GM18508 (cell line): ENCODE results near the gene HNF1B.
"Not testable (repeated sequence)": the region's sequence is repeated elsewhere in the genome, so short reads cannot be mapped to it uniquely, and the experiment has no call there.

Source experiments
- ATAC-seq: cut with Tn5 transposase; IDR thresholded peaks from one replicate; pipeline ENCODE4 v1.9.1; 2021; ENCODE audit warnings: moderate number of reproducible peaks; ENCODE audit not compliant: insufficient read depth, unreplicated experiment

Gene HNF1B, protein sequence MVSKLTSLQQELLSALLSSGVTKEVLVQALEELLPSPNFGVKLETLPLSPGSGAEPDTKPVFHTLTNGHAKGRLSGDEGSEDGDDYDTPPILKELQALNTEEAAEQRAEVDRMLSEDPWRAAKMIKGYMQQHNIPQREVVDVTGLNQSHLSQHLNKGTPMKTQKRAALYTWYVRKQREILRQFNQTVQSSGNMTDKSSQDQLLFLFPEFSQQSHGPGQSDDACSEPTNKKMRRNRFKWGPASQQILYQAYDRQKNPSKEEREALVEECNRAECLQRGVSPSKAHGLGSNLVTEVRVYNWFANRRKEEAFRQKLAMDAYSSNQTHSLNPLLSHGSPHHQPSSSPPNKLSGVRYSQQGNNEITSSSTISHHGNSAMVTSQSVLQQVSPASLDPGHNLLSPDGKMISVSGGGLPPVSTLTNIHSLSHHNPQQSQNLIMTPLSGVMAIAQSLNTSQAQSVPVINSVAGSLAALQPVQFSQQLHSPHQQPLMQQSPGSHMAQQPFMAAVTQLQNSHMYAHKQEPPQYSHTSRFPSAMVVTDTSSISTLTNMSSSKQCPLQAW

DNA sequence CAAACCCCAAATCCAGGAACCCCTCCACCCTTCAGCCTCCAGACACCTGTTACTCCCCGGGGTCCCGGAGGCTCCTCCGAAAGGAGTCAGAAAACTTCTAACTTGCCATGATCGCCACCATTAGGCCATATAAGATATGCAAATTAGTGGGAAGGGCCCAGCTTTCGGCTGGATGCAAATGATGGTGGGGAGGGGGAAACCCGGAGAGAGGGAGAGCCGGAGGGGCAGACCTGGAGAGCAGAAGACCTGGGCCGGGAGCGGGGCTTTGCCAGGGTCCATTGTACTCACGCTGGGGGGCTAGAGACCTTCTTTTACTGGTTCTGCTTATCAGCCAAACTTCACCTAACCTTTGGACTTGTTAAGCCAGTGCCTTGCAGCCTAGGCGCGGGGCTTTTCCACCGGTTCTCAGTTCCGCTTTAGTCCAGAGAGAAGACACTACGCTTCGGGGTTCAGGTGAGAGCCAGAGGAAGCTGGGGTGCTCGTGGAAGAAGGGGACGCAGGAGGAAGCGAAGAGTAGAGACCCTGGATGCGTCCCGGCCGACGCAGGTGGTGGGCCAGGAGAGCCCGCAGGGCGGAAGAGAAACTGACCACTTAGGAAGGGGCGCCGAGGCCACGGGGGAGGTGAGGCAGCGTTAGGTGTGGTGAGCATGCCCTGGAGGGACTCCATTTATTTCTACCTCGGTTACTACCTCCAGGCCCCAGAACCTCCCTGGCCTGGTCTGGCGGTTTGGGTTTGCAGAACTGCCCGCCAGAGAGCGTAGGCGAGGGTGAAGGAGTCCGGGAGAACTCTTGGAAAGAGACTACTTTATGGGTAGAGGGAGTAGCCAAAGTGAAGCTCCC lies at the start of gene HNF1B:
Gene HNF1B, minus strand, starts transcription at position 99 of the 840 bp plus-strand sequence. CDS start 175 bp downstream, outside the sequence.
- ATAC-seq = no peak

DNA sequence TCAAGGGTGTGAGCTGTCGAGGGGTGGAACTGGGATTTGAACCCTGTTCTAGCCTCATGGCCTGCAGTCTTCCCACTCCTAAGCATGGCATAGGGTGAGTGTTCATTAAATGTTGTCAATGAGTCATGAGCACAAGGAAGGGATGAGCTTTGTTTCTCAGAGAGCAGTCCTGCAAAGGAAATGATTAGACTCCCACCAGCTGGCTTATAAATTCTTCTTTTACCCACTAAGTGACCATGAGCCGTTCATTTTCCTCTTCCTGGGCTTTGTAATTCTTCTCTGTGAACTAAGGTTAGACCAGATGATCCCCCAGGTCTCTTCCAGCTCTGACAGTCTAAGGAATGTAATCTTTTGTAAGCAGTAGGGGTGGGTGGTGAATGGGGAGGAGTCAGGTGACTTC lies 47.9 kb upstream of the HNF1B start:
- no peak for ATAC-seq

DNA sequence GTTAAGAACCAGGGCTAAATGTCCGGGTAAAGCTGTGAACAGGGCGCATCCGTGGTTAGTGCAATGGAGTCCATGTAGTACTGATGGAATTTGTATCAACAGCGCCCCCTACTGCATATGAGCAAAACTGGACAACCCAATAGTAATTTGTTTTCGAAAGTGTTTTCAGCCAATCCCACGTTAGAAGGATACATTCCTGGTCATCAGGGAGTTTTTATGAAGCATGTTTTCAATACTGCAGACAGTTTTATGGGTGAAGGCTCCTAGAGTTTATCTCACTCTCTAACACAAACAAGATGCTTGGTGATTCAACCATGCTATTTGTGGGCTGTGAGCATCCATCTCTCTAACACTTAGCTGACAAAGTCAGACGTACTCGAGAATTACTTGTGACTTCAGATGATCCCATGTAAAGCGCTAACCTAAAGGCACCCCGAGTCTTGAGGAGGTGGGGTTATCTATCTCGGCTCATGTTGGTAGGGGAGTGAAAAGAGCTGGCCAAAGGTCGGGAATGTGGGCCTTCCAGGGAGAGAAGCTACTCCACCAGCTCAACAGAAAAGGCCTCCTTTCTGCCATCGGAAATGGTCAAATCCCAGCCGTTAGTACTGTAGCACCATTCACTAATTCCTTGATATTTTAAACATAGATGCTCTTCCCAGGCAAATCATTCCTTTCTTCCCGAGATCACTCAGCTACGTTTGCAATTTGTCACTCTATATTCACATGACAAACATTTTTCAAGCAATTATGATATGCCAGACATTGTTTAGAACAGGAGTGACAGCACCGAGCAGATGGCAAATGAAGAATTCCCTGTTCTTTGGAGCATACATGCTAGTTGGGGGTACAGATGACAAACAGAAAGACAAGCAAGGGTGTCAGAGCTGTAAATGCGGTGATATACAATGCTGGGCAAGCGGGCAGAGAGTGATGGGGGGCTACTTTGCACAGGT lies 46.9 kb upstream of the HNF1B start:
- ATAC-seq = no peak

DNA sequence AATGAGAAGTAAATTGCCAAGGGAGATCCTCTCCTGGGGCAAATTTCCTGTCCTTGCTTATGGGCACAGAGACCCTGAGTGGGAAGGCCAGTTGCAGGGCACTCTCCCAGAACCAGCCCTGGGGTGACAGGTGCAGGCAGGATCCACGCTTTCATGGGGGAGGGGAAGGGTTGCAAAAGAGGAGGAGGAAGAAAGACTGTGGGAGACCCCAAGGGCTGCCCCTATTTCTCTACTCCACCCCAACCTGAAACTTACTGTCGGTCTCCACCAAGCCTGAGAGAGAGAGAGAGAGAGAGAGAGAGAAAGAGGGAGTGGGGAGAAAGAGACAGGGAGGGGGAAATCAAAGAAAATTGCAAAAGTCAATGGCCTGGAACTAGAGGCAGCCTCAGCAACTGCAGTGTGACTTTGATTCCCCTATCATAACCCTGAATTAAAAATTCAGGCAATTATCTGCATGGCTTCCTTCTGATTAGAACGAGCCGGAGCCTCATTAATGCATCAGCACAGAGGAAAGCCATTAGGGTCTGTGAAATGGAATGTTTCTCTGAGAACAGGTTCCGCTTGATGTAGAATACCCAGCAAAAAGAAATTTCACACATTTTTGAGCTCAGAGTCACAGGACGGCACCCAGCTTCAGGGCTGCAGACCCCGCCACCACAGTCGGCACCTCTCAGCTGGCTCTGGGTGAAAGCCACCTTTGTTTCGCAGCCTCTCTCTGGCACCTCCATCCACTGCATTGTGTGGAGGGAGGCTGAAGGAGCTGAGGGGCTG lies 45.1 kb upstream of the HNF1B start:
- no peak for ATAC-seq

DNA sequence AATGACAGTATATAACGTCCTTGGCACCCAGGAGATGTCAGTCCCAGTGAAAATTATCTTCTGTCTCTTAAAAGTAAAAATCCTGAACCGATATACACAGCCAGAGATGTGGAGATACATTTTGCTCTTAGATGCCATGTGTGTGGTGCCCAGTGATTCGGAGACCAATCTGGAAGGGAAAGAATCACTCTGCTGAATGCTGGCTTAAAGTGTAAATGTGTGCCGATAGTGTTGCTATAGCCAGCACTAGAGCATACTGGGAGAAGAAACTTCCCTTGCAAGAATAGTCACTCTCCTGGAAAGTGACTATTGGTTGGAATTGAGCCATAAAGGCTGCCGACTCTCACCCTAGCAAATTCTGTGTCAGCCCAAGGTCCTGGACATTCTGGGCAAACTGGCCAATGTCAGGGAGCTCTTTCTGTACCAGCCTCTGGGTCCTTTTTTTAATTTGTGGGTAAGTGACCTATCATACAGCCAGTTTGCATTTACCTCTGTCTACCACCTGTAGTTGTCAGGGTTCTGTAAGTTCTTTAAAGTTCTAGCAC lies 44.2 kb upstream of the HNF1B start:
- ATAC-seq = no peak

DNA sequence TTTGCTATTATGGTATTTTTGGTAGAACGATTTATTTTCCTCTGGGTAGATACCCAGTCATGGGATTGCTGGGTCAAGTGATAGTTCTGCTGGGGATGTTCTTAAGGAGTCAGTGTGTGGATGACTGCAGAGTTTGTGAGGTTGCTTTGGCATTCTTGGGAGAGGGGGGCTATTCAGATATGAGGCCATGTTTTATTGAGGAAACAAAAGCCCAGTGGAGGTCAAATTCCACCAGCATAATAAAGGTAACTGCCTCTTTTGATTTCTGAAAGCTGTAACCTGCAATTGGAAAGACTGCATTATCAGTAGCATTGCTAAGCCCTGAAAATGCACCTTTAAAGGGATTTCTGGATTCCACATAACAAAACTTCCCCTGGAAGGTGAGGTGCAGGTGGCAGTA lies 43.7 kb upstream of the HNF1B start:
- no peak for ATAC-seq

DNA sequence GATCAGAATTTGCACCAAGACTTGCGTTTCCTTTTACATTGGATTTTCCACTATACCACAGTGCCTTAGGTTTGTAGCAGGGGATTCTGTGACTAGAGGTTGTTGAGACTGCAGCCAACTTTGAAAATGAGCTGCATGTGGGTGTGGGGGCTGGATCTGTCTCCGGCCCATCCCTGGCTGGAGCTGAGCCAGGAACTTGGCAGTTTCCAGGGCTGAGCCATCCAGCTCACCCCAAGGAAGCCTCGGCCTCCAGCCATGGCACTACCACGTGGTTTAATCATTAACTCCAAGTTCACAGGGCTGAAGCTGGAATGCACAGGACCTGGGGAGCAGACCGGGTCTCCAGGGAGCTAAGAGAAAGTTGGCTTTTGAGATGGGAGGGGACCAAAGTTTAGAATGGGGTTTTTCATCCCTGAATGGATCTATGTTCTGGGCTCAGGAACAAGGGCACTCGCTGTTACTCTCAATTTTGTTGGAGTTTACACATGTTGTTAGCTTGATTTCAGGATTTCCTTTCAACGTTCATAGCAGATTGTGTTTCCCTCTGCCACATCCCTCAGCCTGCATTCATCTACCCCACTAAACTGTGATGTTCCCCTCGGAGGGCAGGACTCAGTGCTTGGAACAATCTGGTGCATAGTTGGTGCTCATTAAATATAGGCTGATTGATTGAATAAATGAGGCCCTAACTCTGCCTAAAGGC lies 42.3 kb upstream of the HNF1B start:
- no peak for ATAC-seq

DNA sequence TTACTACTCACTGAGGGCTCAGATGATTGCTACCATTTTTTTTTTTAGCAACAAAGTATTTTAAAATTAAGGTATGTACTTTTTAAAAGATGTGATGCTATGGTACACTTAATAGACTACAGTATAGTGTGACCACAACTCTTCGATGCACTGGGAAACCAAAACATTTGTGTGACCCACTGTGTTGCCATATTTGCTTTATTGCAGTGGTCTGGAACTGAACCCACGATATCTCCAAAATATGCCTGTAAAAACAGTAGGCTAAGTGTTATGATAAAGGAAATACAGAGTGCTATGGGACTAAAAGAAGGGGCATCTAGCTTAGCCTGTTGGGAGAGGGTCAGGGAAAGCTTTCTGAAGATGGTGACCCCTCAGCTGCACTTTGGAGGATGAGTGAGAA lies 41.6 kb upstream of the HNF1B start:
- no peak for ATAC-seq

DNA sequence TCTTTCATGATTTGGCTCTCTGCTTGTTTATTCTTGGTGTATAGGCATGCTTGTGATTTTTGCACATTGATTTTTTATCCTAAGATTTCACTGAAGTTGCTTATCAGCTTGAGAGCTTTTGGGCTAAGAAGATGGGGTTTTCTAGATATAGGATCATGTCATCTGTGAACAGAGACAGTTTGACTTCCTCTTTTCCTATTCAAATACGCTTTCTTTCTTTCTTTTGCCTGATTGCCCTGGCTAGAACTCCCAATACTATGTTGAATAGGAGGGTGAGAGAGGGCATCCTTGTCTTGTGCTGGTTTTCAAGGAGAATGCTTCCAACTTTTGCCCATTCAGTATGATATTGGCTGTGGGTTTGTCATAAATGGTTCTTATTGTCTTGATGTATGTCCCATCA lies 37.6 kb upstream of the HNF1B start:
- ATAC-seq = not testable (repeated sequence)

DNA sequence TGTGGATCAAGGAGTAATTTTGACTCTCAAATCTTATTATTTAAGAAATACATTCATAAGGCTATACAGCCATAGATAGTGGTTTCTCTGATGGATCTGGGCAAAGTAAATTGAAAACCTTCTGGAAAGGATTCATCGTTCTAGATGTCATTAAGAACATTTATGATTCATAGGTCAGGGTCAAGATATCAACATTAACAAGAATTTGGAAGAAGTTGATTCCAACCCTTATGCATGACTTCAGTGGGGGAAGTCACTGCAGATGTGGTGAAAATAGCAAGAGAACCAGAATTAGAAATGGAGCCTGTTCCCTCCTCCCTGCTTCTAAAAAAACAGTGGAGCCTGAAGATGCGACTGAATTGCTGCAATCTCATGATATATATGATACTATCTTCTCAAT lies 36.6 kb upstream of the HNF1B start:
- no peak for ATAC-seq

DNA sequence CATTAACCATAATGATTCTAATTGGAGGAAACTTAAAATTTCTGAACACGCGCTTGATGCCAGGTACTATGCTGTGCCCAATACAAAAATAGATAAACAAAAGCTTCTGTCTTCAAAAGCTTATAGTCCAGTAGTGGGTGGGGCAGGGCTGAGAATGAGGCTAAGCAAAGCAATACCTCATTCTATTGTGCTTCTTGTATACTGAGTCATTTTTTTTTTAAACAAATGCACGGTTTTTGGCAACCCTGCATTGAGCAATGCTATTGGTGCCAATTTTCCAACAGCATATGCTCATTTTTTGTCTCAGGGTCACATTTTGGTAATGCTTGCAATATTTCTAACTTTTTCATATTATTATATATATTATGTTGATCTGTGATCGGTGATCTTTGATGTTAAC lies 34.7 kb upstream of the HNF1B start:
- ATAC-seq = no peak

DNA sequence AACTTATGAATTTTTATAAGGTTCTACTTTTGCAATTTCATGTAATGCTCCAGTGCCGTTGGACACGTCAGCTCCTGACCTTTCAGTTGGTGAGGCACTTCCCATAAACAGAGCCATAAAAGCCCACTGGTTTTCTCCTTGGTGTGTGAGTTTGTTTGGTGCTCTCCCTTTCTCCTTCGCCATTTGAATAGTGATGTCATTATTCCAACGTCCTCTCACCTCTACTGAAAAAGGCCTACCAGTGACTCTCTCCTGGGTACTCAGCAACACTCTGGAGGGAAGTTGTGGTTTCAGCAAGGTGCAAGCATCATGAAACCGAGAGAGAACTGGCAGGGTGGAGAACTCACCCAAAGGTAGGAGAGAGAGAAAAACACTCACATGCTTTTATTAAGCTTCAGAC lies 29.6 kb upstream of the HNF1B start:
- no peak for ATAC-seq

DNA sequence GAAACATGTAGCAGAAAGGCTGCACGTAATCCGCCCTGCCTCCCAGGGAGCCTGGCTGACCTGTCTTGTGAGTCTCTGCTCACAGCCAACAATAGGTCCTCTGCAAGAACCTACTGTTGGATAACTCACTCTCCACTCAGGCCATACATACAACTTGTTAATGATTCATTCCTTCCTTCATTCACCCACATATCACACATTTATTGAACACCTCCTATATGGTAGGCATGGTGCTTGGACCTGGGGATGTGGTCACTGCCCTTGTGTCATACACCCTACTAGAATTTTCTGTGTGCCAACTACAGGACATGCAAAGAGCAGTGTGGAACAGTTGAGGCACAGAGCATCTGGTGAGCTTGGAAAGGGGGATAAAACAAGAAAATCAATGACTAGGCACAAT lies 28.1 kb upstream of the HNF1B start:
- no peak for ATAC-seq

DNA sequence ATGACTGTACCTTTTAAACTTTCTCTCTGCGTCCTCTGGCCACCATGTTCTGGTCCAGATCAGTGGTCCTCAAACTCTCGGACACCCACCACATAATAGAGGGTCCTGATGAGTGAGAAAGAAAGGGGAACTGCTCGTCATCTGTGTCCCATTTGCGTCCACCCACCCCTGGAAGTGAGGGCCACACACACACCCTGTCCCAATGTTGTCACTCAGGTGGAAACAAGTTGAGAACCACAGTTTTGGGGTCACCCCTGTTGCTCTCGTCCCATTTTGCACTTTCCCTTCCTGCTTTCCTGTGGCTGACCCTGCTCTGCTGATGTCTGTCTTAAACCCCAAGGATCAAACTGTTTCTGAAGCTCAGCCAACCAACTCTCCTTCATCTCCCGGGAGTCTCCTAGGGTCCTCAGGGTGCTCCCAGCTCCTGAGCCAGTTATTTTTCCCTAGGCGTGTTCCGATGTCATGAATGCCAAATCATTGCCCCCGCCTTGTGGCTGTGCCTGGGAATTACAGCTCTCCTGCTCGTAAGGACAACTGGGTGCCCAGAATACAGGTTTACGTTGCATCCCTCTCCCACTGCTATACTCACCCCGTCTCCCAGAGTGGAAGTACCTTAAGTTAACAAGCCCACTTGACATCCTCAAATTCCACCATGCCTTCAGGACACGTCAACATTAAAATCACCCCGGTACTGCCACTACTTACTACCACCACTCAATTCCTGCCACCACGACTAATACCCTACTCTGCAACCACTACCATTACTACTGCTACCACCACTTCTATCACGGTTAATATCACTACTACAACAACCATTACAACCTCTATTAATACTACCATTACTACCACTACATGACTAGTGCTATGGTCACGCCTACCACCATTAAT lies 26.0 kb upstream of the HNF1B start:
- ATAC-seq = no peak

DNA sequence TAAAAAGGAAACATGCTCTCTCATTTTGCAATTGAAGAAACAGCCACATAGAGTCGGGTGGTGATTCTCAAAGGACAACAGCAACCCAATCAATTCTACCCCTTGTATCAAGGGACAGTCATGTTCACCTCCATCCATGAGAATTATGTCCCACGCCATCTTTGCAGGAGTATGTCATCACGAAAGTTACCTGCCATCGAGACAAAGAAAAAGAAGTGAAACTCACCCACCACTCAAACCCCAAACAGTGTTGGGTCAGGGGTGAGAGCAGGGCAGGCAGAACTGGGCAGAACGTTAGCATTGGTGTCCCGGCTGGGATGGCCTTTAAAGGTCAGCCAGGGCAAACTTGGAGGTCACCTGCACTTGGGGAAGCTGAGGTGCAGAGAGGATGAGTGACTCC lies 24.2 kb upstream of the HNF1B start:
- no peak for ATAC-seq

DNA sequence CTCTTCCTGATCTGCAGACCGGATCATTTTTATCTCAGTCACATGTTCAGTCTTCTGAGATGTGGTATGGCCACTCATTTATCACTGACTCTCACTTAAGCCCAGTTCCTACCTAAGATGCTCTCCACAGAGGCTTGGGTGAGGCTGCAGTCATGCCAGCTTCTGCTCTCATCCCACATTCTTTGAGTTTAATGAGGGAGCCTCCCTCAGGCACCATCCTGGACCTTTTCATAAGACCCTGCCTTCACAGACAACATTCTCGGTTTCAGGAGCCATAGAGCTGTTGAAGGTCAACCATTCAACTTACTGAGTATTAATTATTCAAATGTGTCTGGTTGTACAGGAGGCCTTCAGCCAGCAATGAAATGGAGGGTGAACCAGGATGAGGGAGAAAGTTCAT lies 23.6 kb upstream of the HNF1B start:
- no peak for ATAC-seq

DNA sequence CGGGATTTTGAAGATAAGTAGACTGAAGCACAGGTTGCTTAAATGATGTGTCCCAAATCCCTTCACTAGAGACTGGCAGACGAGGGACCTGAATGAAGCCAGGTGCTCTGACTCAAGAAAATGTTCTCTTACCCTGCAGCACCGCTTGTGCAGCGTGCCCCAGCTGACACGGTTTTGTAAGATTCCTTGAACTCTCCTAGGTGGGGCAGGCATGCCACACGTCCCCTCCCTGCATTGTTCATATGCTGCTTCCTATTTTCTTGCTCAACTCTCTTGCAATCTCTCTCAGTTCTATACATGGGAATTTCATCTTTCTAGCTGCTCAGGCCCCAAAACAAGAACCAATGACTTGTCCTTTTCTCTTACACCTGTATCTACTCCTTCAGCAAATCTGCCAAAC lies 22.1 kb upstream of the HNF1B start:
- no peak for ATAC-seq

DNA sequence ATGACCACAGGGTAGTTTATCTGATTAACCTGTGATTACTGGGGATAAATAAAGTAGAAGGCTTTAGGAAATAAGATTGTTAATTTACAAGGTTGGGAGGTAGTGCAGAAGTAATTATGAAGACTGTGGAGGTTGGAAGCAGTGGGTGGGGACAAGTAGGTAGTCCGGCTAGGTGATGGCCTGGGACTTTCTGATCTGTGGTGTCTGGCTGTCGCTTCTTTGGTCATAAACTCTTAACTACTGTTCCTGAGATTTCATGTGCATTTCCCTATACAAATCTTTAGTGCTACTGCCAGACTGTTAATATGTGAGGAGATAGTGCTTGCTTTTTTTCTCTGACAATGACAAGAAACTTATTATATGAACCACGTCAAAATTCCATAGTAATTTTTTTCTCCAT lies 19.5 kb upstream of the HNF1B start:
- ATAC-seq = no peak
